Neutrophil (primary cell): ENCODE data around the gene NBEAL2.

ENCODE experiments used
- H3K27ac ChIP-seq: fragments of 200-600 bp; sonication (generic); 2 replicates; pipeline ENCODE4 v1.5.1; 2016; ENCODE audit warnings: mild to moderate bottlenecking, moderate library complexity
- H3K27me3 ChIP-seq: fragments of 200-600 bp; sonication (generic); 2 replicates; pipeline ENCODE4 v1.6.0; 2016; ENCODE audit warnings: mild to moderate bottlenecking
- H3K36me3 ChIP-seq: fragments of 200-600 bp; sonication (generic); 2 replicates; pipeline ENCODE4 v1.5.1; 2017
- H3K4me1 ChIP-seq, 2 experiments: fragments of 200-600 bp in 1 of 2; sonication (generic) in 1 of 2; 1 replicate in 1 of 2; 2 replicates in 1 of 2; pipeline versions ENCODE4 v1.5.1 to v1.6.1; 2013 to 2016; ENCODE audit warnings: low read depth in 1 of 2, low read length in 1 of 2, mild to moderate bottlenecking in 1 of 2, moderate library complexity in 1 of 2; ENCODE audit not compliant: control insufficient read depth in 1 of 2, insufficient read depth in 1 of 2
- H3K4me3 ChIP-seq, 2 experiments: fragments of 200-600 bp in 1 of 2; sonication (generic) in 1 of 2; 1 replicate in 1 of 2; 2 replicates in 1 of 2; pipeline ENCODE4 v1.5.1; 2013 to 2016; ENCODE audit warnings: low read depth in 1 of 2, low read length in 1 of 2, mild to moderate bottlenecking in 1 of 2, moderate library complexity in 1 of 2
- H3K9me3 ChIP-seq: fragments of 200-600 bp; sonication (generic); 2 replicates; pipeline ENCODE4 v1.5.1; 2016
- TF ChIP-seq, protein P1 (sequence below): fragments of 200-600 bp; sonication (generic); IDR thresholded peaks from 2 replicates; pipeline ENCODE4 v1.5.1; 2016; ENCODE audit warnings: antibody characterized with exemption

NBEAL2 gene

GRCh38 chr3:46976326-46977190 is 2.9 kb upstream of the NBEAL2 start, which contains the start of gene CCDC12:
Gene CCDC12, minus strand, starts transcription at chr3:46976745. Its CDS starts 13 bp downstream, at chr3:46976732.
- Histone ChIP-seq H3K27ac (peak within 1 kb of the TSS; percentile 87), H3K36me3 (no peaks in the 10 kb centered on the region), H3K4me3 (peak within 1 kb of the TSS; percentile 79 to 87), H3K27me3 (no peaks in the 10 kb centered on the region), H3K9me3 (no peaks in the 10 kb centered on the region), H3K4me1 (peaks cover 74 to 78% of the 10 kb centered on the region in 2 experiments)
- TF ChIP-seq, protein P1, sequence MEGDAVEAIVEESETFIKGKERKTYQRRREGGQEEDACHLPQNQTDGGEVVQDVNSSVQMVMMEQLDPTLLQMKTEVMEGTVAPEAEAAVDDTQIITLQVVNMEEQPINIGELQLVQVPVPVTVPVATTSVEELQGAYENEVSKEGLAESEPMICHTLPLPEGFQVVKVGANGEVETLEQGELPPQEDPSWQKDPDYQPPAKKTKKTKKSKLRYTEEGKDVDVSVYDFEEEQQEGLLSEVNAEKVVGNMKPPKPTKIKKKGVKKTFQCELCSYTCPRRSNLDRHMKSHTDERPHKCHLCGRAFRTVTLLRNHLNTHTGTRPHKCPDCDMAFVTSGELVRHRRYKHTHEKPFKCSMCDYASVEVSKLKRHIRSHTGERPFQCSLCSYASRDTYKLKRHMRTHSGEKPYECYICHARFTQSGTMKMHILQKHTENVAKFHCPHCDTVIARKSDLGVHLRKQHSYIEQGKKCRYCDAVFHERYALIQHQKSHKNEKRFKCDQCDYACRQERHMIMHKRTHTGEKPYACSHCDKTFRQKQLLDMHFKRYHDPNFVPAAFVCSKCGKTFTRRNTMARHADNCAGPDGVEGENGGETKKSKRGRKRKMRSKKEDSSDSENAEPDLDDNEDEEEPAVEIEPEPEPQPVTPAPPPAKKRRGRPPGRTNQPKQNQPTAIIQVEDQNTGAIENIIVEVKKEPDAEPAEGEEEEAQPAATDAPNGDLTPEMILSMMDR: peak; percentile 29

GRCh38 chr3:46977811-46978195 is 1.7 kb upstream of the NBEAL2 start:
- Histone ChIP-seq H3K27ac (peak overlapping the region; percentile 87), H3K4me1 (peaks cover 80 to 82% of the 10 kb centered on the region in 2 experiments), H3K9me3 (no peaks in the 10 kb centered on the region), H3K27me3 (no peaks in the 10 kb centered on the region), H3K4me3 (peak overlapping the region; percentile 1 to 79), H3K36me3 (no peaks in the 10 kb centered on the region)
- TF ChIP-seq, protein P1: no peak

DNA sequence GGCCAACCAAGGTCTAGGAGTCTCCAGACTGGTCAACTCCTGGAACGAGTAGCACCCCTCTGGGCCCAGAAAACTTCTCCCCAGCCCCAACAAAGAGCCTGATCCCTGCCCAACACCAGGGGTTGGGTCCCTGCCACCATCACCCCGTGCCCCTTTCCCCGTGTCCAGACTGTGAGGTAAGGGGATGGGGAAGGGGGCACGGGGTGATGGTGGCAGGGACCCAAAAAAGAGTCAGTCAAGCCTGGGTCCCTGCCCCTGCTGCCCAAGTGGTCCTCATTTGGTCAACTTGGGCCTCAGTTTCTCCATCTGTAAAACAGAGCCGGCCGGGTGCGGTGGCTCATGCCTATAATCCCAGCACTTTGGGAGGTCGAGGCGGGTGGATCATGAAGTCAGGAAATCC is 1.1 kb upstream of the NBEAL2 start:
- TF ChIP-seq, protein P1: no peak
- Histone ChIP-seq H3K27ac (peak overlapping the region; percentile 87), H3K4me1 (peaks cover 86 to 88% of the 10 kb centered on the region in 2 experiments), H3K36me3 (no peaks in the 10 kb centered on the region), H3K4me3 (peak overlapping the region; percentile 93), H3K9me3 (no peaks in the 10 kb centered on the region), H3K27me3 (no peaks in the 10 kb centered on the region)

DNA sequence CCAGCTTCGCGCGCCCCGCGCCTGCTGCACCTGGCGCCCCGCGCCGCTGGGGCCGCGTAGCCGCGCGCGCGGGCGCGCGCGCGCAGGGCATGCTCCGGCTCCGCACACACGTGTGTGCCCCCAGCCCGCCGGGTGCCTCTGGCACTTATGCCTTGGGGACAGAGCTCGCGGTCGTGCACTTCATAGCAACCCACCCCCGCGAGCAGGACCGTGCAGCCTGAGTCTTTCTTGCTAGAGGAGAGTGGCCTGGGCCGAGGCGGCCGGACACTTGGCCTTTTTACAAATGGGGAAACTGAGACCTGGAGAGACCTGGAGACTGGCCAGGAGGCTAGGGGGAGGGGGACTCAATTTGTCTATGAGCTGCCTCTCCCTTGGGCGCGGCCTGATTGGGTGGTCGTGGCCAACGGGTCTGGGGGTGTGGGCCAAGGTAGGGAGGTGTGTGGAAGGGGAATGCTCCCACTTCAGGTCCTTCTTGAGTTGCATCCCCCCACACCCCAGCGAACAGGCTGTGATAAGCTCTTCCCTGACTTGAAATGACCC is 562 bp downstream of the NBEAL2 start:
- H3K4me3 ChIP-seq: peak overlapping the region; percentile 93
- no peaks in the 10 kb centered on the region for H3K27me3 ChIP-seq
- peaks cover 88% of the 10 kb centered on the region in 2 experiments for H3K4me1 ChIP-seq
- H3K9me3 ChIP-seq: no peaks in the 10 kb centered on the region
- TF ChIP-seq, protein P1: no peak
- no peaks in the 10 kb centered on the region for H3K36me3 ChIP-seq
- peak overlapping the region; percentile 87 for H3K27ac ChIP-seq

GRCh38 chr3:46981932-46982471 is 2.5 kb downstream of the NBEAL2 start:
- Histone ChIP-seq H3K4me3 (peak overlapping the region; percentile 93), H3K27me3 (no peaks in the 10 kb centered on the region), H3K27ac (peak overlapping the region; percentile 87), H3K9me3 (no peaks in the 10 kb centered on the region), H3K4me1 (peaks cover 92 to 94% of the 10 kb centered on the region in 2 experiments), H3K36me3 (peaks cover 6% of the 10 kb centered on the region)
- TF ChIP-seq, protein P1: no peak
